Natural killer cell (primary cell): ENCODE results near the gene FREM3. TPM values are rescaled to one million over a fixed set of nuclear protein-coding genes. Genes with fewer than 3 reads are reported as not detected.

ENCODE experiments used
- ATAC-seq, 3 donors: fragments of 150-1000 bp in 2 of 3; fragments of 200-7000 bp in 1 of 3; cut with Tn5 transposase; 1 replicate in 1 of 3; 2 replicates in 2 of 3; pipeline ENCODE4 v1.10.0; 2021; ENCODE audit warnings: mild to moderate bottlenecking in 2 of 3, moderate library complexity in 2 of 3
- DNase-seq, 2 donors: peaks; one replicate each; pipeline versions ENCODE4 v3.0.0 to v3.0.0-alpha.2; 2013 to 2021; ENCODE audit warnings: mixed read lengths in 1 of 2
- H3K27ac ChIP-seq: one replicate; pipeline ENCODE4 v1.5.1; 2013; ENCODE audit warnings: mild to moderate bottlenecking, low read length
- H3K27me3 ChIP-seq: one replicate; pipeline ENCODE4 v1.6.1; 2013; ENCODE audit warnings: low read length; ENCODE audit not compliant: control insufficient read depth, insufficient read depth
- H3K36me3 ChIP-seq: one replicate; pipeline ENCODE4 v1.6.1; 2013; ENCODE audit warnings: low read length; ENCODE audit not compliant: control insufficient read depth, insufficient read depth
- H3K4me1 ChIP-seq: one replicate; pipeline ENCODE4 v1.6.1; 2013; ENCODE audit warnings: low read length; ENCODE audit not compliant: control insufficient read depth, insufficient read depth
- H3K4me3 ChIP-seq: one replicate; pipeline ENCODE4 v1.5.1; 2013; ENCODE audit warnings: low read length
- H3K9me3 ChIP-seq: one replicate; pipeline ENCODE4 v1.6.1; 2013; ENCODE audit warnings: low read length; ENCODE audit not compliant: control insufficient read depth, insufficient read depth
- H3K27ac Mint-ChIP-seq, 2 donors: one replicate each; pipeline ENCODE4 v1.8.0; 2022; ENCODE audit warnings: mild to moderate bottlenecking in 2 of 2, mixed read lengths in 2 of 2, moderate library complexity in 1 of 2
- H3K27me3 Mint-ChIP-seq, 2 donors: one replicate each; pipeline ENCODE4 v1.8.0; 2022; ENCODE audit warnings: low read depth in 2 of 2, mixed read lengths in 2 of 2
- H3K36me3 Mint-ChIP-seq: one replicate; pipeline ENCODE4 v1.8.0; 2022; ENCODE audit warnings: mixed read lengths
- H3K4me1 Mint-ChIP-seq, 2 donors: one replicate each; pipeline ENCODE4 v1.8.0; 2022; ENCODE audit warnings: mixed read lengths in 2 of 2
- H3K4me3 Mint-ChIP-seq: one replicate; pipeline ENCODE4 v1.8.0; 2022; ENCODE audit warnings: mild to moderate bottlenecking, moderate library complexity, mixed read lengths
- H3K9me3 Mint-ChIP-seq, 2 donors: one replicate each; pipeline ENCODE4 v1.8.0; 2022; ENCODE audit warnings: mixed read lengths in 2 of 2
- WGBS: methylation state at CpG from one replicate; pipeline ENCODE4 v1.1.7; 2013; ENCODE audit warnings: missing lambda C conversion rate; ENCODE audit not compliant: insufficient coverage; 5-methylcytosine and 5-hydroxymethylcytosine counted together
- intact Hi-C: fragments of 100-400 bp; cut with micrococcal nuclease; formaldehyde crosslinking; loops from one replicate; pipeline ENCODE4 v1.14.2; 2022
- total RNA-seq, 4 donors: library from RNA; stranded (reverse); fragments of 120-200 nt in 1 of 4; gene quantifications; one replicate each; pipeline versions ENCODE4 v1.2.3 to v1.2.4, GENCODE V29; 2013 to 2022
- TF ChIP-seq, protein P1 (sequence below): fragments of 200-600 bp; IDR thresholded peaks from one replicate; pipeline ENCODE4 v1.8.0; 2022; ENCODE audit warnings: antibody characterized with exemption

The FREM3 gene
- total RNA-seq, 3 donors from 2014 or later (not counting 1 experiment from before 2014, with no cell fraction given): 0.07 TPM; not detected in 2

DNA sequence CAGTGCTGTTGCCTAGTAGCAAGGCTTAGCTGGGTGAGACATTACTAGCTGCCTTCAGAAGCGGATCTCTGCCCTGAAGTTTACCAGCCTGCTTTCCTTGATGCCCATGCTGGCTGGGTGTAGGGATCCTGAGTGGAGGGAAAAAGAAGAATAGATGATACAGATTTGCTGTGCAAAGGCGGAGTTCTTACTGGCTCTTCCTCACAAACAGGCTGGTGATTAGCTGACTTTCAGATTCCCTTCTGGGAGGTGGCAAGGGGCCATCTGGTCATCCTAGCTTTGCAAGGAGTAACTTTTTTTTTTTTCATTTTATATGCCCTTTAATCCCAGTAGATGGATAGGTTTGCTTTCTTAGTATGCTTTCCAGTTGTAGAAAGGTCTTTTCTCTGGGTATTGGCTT is 142.2 kb downstream of the FREM3 start:
- Histone ChIP-seq H3K4me1 (peaks cover 9% of the 10 kb centered on the region), H3K36me3 (peaks cover 10% of the 10 kb centered on the region), H3K9me3 (no peaks in the 10 kb centered on the region), H3K4me3 (no peak overlapping the region), H3K27me3 (no peaks in the 10 kb centered on the region), H3K27ac (no peak overlapping the region)
- Mint-ChIP-seq H3K27me3 (peaks cover 0 to 3% of the 10 kb centered on the region in 2 donors), H3K27ac (peak overlapping the region; percentile 93 to 96), H3K36me3 (no peaks in the 10 kb centered on the region), H3K4me3 (peak overlapping the region; percentile 96), H3K4me1 (peaks cover 15 to 16% of the 10 kb centered on the region in 2 donors), H3K9me3 (no peaks in the 10 kb centered on the region)
- TF ChIP-seq, protein P1, sequence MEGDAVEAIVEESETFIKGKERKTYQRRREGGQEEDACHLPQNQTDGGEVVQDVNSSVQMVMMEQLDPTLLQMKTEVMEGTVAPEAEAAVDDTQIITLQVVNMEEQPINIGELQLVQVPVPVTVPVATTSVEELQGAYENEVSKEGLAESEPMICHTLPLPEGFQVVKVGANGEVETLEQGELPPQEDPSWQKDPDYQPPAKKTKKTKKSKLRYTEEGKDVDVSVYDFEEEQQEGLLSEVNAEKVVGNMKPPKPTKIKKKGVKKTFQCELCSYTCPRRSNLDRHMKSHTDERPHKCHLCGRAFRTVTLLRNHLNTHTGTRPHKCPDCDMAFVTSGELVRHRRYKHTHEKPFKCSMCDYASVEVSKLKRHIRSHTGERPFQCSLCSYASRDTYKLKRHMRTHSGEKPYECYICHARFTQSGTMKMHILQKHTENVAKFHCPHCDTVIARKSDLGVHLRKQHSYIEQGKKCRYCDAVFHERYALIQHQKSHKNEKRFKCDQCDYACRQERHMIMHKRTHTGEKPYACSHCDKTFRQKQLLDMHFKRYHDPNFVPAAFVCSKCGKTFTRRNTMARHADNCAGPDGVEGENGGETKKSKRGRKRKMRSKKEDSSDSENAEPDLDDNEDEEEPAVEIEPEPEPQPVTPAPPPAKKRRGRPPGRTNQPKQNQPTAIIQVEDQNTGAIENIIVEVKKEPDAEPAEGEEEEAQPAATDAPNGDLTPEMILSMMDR: no peak
- DNase-seq (no peak), ATAC-seq (no peak)
- intact Hi-C loops: no loop called here
- WGBS: 61% methylated on average over 2 of the region's 2 CpGs

DNA sequence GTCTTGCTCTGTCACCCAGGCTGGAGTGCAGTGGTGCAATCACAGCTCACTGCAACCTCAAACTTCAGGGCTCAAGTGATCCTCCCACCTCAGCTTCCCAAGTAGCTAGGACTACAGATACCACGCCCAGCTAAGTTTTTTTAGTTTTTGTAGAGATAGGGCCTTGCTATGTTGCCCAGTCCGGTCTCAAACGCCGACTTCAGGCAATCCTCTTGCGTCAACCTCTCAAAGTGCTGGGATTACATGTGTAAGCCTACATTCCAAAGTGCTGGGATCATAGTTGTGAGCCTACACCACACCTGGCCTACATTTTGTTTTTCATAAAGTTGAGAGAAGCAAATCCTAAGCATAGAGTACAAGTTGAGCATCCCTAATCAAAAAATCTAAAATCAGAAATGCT is 144.8 kb downstream of the FREM3 start:
- Histone ChIP-seq H3K4me3 (no peak overlapping the region), H3K9me3 (no peaks in the 10 kb centered on the region), H3K27me3 (no peaks in the 10 kb centered on the region), H3K36me3 (peaks cover 32% of the 10 kb centered on the region), H3K4me1 (peaks cover 9% of the 10 kb centered on the region), H3K27ac (no peak overlapping the region)
- intact Hi-C loops: no loop called here
- over 99% methylated on average over 5 of the region's 5 CpGs for WGBS
- H3K36me3 Mint-ChIP-seq: peaks cover 17% of the 10 kb centered on the region
- H3K27me3 Mint-ChIP-seq: no peaks in the 10 kb centered on the region
- TF ChIP-seq, protein P1: no peak
- H3K4me1 Mint-ChIP-seq: peaks cover 16% of the 10 kb centered on the region in 2 donors
- no peak overlapping the region for H3K4me3 Mint-ChIP-seq
- no peaks in the 10 kb centered on the region for H3K9me3 Mint-ChIP-seq
- H3K27ac Mint-ChIP-seq: no peak overlapping the region
- ATAC-seq (no peak), DNase-seq (no peak)

DNA sequence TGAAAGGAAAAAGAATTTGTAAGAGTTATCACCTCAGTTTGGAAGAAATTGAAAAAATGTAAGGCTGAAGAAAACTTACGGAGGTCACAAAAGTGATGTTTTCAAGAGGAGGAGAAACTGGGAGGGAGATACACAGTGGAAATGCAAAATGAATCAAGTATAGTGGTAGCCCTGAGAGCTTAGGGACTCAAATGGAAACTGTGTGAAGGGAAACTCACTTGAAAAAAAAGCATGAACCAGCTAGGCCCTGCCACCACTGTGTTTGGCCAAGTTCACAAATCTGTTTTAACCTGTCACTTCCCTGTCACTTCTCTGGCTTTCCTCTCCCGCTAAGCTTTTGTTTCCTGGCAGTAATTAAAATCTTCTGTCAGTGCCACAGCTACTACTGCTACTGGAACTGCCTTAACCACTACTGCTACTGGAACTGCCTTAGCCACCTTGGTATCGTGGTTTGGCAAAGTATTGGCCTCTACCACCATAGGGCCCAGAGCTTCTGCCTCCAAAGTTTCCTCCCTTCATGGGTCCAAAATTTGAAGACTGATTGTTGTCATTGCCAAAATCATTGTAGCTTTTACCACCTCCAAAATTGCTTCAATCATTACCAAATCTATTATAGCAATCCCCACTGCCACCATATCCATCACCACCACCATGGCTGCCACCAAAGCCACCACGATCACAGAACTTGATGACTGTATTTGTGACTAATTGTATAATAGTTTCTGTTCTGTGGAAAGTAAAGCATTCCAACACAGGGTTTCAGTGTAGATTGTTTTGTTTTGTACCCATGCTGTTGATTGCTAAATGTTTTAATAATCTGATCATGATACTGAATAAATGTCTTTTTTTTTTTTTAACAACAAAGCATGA is 145.5 kb downstream of the FREM3 start:
- Histone ChIP-seq H3K4me3 (no peak overlapping the region), H3K36me3 (peaks cover 39% of the 10 kb centered on the region), H3K27me3 (no peaks in the 10 kb centered on the region), H3K9me3 (no peaks in the 10 kb centered on the region), H3K27ac (no peak overlapping the region), H3K4me1 (peaks cover 9% of the 10 kb centered on the region)
- H3K4me3 Mint-ChIP-seq: no peak overlapping the region
- ATAC-seq: no peak
- intact Hi-C loops: no loop called here
- 62% methylated on average over 4 of the region's 4 CpGs for WGBS
- H3K27me3 Mint-ChIP-seq: no peaks in the 10 kb centered on the region
- H3K4me1 Mint-ChIP-seq: peaks cover 12 to 16% of the 10 kb centered on the region in 2 donors
- no peaks in the 10 kb centered on the region for H3K9me3 Mint-ChIP-seq
- H3K27ac Mint-ChIP-seq: peak overlapping the region; percentile 18 to 31
- H3K36me3 Mint-ChIP-seq: peaks cover 22% of the 10 kb centered on the region
- no peak for DNase-seq
- TF ChIP-seq, protein P1: no peak
